GM10266 (cell line): ENCODE data around the gene CFAP68.

Experiments used
- DNase-seq: peaks from one replicate; pipeline ENCODE4 v3.0.0; 2012; ENCODE audit errors: extremely low spot score
- CTCF ChIP-seq: IDR thresholded peaks from 2 replicates; pipeline ENCODE4 v1.5.1; 2012; ENCODE audit warnings: mild to moderate bottlenecking, low read depth; ENCODE audit not compliant: control insufficient read depth, insufficient read depth; ENCODE audit errors: missing control alignments

CFAP68 gene

GRCh38 chr11:111886032-111886431, 6.7 kb downstream of the CFAP68 start:
- TF ChIP-seq CTCF = no peak
- no peak for DNase-seq

- no peak for TF ChIP-seq CTCF
- no peak for DNase-seq
Observed at GRCh38 chr11:111886844-111887243, 7.5 kb downstream of the CFAP68 start.

- no peak for DNase-seq
- TF ChIP-seq CTCF = no peak
Observed at GRCh38 chr11:111905411-111905810, 26.1 kb downstream of the CFAP68 start.

GRCh38 chr11:111906680-111907079, 27.3 kb downstream of the CFAP68 start:
- no peak for DNase-seq
- TF ChIP-seq CTCF = no peak

DNA sequence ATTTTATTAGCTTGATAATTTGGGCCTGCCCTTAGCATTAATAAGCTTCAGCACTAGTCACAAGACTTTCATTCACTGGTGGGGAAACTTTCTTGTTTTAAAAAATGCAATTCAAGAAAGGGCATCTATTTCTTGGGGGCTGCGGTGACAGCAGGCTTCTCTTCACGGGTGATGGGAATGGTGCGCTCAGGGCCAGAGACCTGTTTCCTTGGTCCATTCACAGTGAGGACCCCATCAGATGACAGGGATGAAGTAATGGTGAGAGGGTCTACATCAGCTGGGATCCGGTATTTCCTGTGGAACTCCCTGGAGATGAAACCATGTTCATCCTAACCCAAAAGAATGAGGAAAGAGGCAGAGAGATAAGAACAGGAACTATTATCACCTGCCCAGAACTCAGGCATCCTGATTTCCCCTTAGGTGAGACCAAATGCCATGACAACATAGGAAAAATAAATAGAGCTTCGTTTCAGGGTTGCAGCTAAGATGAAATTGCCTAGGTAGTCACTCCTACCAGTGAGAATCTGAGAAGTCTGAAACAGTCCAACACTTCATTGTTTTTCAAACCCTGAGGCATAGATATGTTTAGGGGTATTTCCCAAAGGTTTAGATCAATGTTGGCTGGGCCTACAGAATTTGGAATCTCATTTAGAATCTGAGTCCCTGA, 29.4 kb downstream of the CFAP68 start:
- DNase-seq = no peak
- TF ChIP-seq CTCF = no peak

- TF ChIP-seq CTCF = no peak
- DNase-seq = no peak
Observed at GRCh38 chr11:111909378-111909777, 30.0 kb downstream of the CFAP68 start.

DNA sequence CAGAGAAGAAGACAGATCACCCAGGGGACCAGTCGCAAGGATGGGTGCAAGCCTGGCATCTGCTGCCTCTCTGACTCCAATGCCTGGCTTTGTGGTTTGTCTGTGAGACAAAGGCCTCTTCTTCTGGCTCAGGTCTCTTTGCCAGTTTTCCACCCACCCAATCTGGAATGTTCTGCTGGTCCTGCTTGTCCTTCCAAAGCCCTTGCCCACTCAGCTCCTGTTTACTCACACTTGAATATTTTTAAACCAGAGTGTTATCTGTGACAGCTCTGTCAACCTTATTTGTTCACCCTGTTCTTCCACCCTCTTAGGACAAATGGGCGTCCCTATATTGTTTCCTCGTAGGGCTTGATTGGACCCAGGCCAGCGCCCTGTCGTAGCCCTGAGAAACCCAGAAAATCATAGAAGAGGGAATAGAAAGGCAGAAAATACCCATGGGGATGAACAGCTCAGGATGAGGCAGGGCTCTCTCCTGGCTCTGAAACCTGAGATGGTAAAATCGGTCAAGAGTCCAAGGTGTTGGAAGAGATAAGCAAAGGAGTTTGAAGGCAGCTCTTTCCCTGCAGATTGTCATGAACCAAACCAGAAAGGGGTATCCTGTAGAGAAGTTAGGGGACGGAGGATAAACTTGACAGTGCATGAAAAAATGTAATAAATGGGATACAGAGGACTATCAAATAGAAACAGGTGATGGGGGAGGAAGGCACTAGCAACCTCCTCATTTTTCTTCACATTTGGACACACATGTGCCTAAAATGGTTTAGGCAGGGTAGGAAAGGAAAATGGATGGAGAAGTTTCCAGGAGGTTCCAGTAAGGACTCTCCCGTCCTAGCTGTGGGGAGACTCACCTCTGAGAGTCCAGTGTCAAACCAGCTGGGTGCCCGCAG, 31.6 kb downstream of the CFAP68 start:
- TF ChIP-seq CTCF = no peak
- no peak for DNase-seq
